ENCODE measurements around the gene LAMTOR2.

LAMTOR2 gene

DNA sequence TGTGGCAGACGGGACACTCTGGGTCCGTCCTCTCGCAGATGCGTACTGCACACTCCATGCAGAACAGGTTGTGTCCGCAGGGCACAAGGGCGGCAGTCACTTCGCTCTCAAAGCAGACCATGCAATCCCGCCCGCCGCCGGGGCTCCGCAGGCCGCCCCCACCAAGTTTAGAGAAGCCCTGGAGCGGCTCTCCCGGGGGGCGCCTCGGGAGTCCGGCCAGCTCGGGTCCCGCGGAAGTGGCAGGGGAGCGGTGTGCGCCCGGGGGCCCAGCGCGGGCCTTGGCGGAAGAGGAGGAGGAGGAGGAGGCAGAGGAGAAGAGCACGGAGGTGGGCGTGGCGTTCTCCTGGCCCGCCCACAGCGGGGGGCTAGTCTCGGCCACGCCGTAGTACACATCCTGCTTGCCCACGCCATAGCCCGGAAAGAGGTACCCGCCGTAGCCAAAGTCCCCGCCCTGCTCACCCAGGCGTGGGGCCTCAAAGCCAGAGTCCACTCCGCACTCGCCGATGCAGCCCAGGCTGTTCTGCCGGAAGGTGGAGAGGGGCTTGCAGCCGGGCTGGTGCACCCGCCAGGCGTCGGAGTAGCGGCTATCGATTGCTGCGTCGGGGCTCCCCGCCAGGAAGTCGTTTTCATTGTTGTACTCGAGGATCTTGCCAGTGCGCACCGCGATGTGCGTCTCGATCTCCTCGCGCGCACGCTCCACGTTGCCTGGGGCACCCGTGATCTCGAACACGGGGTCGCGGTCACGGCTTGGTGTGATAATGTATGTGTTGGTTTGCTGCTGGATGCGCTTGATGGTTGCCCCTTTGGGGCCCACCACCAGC, 22.2 kb downstream of the LAMTOR2 start:
- no peak for DNase-seq (ENCODE audit: low spot score)

DNA sequence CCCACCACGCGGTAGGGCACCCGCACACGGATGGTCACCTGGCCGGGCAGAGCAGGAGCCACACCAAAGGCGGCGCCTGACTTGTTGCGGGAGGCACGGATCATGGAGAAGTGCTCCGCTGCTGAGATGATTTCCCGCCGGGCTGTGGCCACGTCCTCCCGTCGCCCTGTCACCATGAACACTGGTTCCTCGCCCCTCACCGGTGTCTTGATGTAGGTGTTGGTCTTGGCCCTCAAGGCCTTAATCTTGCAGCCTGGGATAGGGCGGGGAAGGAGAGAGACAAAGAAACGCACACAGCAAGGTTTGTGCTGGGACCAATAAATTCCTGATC, 22.8 kb downstream of the LAMTOR2 start:
- DNase-seq (ENCODE audit: low spot score): no peak

DNA sequence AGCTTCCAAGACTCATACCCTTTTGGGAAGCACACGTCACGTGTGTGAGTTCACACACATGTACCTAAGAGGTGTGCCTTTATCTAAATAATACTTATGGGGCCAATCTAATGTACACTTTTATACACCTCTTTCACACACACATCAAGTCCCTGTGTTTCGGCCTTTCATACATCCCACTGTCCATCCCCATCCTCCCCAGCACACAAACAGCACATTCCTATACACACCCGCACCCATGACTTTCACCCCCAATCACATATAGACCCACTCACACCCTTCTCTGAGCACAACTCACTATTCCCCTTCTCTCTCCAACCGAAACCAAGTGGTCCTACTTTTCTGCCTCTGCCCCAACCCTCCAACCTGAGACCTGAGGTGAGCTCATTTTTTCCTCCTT, 24.1 kb downstream of the LAMTOR2 start:
- no peak for DNase-seq (ENCODE audit: low spot score)

DNA sequence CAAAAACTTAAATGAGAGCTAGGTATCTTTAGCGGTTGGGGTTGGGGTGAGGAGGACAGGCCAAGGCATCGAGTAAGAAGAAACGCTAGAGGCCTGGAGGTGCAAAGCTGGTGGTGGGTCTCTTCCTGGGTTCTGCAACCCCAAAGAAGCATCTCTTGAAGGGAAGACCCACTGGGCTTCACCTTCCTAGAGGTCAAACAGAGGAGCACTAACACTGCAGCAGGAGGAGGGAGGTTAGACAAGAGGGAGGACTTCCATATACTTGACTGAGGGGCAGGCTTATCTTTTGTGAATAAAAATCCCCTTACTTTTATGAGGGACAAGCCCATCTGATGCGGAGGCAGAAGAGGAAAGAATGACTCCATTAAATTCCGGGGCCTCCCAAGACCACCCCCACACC, 25.2 kb downstream of the LAMTOR2 start:
- no peak for DNase-seq (ENCODE audit: low spot score)

DNA sequence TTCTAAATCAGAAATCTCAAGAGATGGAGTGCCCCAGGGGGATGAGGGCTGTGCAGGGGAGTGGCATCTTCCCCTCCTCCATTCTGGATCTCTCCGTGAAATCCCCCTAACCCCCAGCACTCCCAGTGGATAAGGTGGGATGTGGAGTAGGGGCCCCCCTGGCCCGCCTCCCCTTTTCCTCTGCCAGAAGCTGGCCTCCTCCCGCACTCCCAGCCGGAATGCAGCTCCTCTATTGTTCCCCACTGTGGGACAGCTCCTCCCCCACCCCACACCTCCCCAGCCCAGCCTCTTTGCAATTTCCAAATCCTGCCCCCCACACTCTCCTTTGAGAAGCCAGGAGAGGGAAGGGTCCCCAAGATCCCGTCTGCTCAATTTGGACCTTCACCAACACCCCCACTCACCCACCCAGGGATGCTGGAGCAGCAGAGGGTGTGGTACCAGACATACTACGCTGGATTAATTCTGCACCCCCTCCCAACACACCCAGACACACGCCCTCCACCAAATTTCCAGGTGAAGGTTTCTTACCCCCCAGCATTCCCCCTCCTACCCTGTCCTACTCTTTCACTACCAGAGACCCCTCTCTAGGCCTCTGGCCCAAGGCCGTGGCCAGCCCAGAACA, 25.8 kb downstream of the LAMTOR2 start:
- DNase-seq (ENCODE audit: low spot score): no peak

DNA sequence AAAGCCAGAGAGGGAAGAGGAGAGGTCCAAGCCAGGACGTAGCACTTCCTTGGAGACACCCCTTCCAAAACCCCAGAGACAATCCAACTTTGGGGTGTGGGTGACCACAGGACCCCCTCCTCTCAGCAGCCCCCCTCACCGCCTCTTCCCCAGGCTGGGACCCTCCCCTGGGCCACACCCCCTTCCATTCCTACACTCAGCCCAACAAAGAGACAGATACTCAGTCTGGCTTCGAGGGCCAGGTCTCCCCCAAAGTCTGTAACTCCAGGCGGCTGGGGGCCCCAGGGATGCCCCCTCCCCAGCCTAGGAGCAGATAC, 26.2 kb downstream of the LAMTOR2 start:
- DNase-seq (ENCODE audit: low spot score): no peak

DNA sequence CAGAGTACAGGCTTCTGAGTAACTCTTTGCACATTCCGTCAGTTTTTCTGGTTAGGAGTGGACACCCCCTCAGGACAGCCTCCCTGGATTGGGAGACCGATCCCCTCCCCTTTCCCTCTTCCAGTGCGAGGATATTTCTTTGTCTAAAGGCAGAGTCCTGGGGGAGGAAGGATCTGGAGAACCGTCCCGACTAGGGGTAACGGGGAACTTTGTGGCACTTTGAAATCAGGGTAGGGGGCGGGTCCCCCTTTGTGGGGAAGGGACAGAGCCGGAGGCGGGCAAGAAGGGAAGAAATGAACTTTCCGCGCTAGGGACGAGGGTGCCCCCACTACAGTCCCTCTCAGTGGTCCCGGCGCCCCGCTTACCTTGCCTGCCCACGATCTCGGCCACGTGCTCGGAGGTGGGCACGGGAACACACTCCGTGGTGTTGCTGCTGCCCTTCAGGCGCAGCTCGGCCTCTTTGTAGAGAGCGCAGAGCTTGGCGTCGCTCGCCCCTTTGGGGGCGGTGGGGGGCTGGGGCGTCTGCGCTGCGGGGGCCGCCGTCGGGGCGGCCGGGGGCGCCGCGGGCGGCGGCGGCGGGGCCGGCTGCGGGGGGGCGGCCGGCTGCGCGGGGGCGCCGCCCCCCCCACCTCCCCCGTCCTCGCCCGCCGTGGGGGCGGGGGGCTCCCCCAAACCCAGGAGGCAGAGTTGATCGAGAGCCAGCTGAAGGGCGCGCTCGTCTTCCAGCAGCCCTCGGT, 26.8 kb downstream of the LAMTOR2 start:
- no peak for DNase-seq (ENCODE audit: low spot score)

DNA sequence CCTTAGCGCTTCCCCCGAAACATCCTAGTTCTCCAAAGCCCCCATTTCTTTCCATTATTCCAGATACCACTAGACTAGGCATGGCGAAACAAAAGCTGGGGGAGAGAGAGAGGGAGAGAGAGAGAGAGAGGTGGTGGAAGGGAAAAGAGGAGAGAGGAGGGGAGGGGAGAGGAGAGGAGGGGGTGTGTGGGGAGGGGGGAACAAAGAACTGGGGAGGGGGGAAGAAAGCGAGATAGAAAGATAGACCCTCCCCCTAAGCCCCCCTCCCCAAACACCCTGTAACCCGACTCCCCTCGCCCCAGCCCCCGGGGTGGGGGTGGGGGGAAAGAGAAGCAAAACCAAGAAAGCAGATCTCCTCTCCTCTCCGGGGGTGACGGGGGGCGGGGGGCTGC, 27.3 kb downstream of the LAMTOR2 start:
- DNase-seq (ENCODE audit: low spot score): no peak

DNA sequence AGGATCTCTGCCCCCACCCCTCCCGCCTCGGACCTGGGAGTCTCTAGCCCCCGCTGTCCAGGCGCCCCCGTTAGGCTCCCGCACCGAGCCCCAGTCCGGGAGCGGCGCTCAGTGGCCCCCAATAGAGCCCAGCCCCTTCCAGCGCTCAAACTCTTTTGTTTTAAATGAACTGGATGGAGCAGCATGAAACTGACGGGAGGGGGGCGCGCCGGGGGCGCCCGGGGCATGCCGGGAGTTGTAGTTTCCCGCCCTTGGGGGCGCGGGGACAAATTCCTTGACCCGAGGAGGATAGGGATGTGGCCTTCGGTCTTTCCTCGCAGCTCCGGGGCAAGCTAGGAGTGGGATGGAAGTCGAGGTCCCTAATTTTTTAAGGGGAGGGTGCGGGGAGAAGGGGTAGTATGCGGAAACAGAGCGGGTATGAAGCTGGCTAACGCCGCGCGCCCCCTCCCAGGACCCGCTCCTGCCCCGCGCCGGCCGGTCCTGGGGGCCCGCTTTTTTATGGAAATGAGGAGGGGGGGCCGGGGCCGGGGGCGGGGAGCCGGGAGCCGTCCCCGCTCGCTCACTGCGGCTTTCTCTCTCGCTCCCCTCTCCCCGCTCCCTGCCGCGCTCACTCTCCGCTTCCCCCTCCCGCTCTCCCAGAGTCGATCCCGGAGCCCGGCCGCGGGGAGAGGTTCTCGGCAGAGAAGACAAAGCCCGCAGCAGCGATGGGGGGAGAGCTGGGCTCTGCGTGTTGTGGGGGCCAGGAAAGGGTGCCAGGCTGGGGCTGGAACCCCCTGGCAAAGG, 27.9 kb downstream of the LAMTOR2 start, which contains the start of gene MEX3A:
TSS of gene MEX3A (minus strand) at position 157 of the 783 bp plus-strand sequence. CDS start 467 bp downstream, outside the sequence.
- DNase-seq (ENCODE audit: low spot score): peak; percentile 92

DNA sequence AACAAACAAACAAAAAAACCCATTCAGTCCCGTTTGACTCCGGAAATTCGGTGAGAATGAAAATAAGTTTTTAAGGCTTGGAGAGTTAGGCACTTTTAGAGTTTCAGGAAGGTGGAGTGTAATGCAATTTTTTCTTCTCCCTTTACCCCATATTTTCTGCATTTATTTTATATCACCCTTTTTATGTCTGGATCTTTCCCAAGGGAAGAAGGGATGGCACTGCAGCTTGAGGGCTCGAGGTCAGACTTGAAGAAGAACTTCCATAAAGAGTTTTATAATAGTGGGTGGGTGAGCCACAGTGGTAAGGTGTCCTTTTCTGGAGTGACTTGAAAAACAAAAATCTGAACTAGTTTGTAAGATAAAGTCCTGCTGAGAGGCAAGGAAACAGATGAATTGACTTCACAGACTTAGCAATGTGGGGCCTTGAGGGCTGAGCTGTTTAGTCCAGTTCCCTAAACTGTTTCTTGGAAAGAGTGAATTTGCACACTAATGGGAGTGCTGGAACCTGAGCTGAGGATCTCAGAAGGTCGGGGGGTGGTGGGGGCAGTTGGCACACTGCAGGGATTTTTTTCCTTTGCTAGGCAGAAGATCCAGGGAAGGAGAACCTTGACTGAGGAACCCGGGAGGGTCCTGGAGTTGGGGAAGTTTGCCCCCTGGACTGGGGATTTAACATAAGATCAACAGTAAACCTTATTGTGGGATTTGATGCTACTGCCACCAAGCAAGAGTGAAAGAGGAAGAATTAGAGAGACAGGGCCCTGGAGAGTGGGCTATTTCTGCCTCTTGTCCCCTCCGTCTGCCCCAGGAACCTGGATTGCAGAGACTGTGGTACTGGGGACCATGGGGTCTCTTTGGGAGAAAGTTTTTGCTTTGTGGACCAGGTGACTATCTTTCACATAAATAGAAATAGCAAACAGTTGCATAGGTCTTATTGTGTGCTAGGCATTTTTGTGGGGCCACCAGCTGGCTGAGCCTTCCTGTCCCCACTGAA, 29.5 kb downstream of the LAMTOR2 start:
- no peak for DNase-seq (ENCODE audit: low spot score)

DNA sequence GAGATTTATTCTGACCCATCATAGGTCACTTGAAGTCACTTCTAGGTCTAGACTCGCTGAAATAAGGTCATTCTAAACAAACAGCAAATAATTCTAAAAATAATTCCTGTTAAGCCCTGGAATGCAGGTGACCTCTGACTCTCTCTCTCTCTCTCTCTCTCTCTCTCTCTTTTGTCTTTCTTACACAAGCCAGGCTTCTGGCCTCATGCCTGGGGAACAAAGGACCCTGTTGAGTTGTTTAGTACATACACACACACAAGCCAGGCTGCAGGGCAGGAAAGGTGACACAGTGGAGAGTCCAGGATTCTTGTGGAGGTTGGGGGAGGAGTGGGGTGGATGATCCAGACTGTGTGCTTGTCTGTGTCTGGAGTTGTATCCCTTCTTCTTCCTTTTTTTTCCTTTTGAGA, 31.7 kb downstream of the LAMTOR2 start:
- DNase-seq (ENCODE audit: low spot score): no peak

DNA sequence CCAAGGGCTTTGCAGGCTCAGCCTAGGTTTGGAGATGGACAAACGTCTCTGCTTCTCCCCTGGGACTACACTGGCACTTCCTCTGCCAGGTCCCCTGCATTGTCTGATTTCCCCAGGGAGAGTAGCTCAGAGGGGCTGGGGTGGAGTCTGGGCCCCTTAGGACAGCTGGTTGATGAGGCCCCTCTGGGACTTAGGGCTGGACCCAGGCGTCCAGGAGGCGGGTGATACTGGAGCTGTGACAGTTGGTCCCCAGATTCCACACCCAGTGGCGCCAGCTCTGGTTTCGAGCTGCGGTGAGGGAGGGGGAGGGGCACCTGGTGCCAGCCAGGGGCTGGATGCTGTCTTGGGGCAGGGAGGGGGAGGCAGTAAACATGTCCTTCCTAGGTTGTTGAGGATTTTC, 35.1 kb downstream of the LAMTOR2 start:
- DNase-seq (ENCODE audit: low spot score): no peak

DNA sequence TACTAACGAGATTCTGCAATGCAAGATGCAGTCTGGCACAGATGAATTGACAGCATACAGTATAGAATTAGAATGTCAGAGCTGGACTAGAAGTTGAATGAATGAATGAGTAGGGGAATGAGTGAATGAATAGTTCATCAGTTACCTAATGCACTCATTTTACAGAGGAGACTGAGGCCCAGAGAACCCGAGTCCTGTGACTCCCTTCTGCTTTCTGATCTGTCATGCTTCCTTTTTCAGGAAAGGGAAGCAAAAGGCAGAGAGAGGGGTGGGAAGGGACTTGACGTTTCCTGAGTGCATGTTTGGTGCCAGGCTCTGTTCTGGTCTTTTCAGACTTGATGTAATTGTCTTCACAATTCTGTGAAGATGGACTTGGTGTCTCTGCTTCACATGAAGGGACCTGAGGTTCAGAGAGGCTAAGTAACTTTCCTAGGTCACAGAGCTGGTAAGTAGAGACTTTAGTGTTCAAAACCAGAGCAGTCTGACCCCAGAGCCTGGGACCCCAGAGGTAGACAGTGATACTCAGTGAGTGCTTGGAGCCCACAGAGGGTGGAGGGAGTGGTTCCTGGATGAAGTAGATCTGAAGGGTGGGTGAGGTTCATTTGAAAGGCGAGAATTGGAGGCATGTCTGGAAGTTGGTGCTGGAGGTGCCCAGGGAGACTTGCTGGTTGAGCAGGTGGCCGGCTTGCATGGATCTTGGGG, 35.7 kb downstream of the LAMTOR2 start:
- DNase-seq (ENCODE audit: low spot score): no peak

DNA sequence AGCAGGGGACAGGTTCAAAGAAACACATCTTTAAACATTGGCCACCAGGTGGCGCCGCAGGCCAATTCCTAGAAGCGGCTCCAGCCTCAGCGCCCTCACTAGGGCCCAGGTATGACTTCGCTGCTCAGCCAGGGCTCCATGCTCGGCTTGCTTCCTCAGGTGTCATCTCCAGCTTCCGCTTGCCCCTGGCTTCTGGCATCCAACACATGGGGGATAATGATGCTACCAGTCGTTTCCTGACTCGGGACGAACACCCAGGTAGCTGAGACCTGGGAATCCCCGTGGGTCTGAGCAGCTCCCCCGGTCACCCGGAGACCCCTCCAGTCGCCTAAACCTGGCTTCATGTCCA, 36.2 kb downstream of the LAMTOR2 start:
- peak; percentile 83 for DNase-seq (ENCODE audit: low spot score)

DNA sequence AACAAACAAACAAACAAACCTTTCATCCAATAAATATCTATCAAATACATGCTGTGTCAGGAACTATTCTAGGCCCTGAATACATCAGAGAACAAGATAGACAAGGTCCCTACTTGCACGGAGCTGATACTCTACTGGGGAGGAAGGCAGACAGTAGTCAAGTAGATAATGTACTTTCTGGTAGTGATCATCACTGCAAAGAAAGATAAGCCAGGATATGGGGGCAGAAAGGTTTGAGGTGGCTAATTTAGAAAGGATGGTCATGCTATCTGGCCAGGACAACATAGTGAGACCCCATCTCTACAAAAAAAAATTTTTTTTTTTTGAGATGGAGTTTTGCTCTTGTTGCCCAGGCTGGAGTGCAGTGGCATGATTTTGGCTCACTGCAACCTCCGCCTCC, 37.0 kb downstream of the LAMTOR2 start:
- DNase-seq (ENCODE audit: low spot score): no peak

DNA sequence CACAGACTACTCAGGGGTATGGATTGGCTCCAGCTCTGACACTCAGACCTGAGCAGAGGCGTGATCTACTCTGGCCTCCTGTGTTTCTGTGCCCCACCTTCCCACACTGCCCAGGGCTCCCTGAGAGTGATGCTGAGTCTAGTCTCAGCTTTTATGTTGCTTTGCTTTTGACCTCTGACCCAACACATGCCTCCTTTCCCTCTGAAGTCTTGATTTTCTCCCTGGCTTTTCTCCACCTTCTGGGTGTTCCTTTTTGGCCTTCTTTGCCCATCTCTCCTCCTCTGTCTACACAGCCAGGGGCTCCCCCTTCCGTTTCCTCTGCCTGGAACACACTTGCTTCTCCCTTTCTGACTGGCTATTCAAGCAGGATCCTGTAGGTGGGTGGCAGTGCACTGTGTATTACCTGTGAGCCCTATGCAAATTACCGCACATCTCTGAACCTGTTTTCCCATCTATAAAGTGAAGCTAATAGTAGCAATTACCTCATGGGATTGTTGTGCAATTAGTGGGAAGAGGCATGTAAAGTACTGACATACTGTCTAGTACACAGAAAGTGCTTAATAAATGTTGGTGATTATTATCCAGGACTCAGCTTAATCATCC, 41.4 kb downstream of the LAMTOR2 start:
- no peak for DNase-seq (ENCODE audit: low spot score)

DNA sequence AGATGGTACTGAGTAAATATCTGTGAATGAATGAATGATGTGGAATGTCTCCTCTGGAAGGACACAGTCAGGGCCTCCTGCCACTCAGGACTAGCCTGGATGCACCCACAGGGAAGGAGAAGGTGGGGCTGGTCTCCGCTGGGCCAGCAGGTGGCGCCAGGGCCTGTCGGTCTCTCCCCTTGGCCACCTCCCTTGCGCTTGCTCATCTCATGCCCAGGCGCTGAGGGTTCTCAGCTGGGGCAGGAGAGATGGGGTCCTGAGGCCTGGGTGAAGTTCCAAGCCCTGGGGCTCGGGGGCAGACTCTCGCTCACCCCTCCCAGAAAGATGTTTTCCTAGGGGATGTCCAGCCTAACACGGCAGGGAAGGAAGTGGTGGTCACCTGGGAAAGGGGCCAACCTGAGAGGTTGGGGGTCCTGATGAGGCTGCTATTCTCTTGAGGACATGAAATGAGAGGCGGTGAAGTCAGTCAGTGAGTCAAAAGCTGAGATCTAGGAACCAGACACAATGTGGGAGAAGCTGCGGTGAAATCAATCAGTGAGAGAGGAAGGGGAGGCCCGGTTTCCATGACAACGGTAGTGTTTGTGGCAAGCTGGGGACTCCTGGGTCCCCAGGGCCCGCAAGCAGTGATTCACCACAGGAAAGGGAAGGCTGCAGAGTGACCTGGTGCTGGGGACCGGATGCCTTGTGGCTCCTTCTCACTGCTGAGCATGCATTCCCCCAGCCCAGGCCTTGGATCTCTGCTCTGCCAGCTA, 42.2 kb downstream of the LAMTOR2 start:
- DNase-seq (ENCODE audit: low spot score): peak; percentile 93

DNA sequence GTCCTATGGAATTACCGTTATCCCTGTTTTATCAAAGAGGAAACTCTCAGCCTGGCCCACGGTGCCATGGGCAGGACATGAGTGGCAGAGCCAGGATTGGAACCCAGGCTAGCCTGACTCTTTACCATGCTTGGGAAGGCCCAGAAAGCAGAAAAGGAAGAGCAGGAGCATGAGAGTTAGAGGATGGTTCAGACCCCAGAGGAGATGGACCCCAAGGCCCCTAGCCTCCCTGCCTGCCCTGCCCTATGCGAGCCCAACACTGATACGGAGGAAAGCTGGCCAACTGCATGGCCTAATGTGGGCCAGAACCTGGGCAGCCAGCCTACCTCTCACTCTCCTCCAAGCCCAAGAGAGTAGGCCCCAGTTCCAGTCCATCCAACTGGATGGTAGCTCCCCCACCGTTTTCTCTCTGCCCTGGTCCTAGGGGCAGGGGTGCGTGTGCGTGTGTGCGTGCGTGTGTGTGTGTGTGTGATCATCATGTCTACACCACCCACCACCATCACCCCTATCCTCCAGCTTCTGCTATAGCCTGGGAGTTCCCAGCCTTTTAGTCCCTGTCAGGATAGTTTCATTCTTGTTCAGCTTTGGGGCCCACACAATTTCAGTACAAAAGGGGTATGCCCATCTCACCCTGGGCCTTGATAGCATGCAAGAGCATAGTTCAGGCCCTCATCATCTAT, 43.1 kb downstream of the LAMTOR2 start:
- DNase-seq (ENCODE audit: low spot score): no peak

DNA sequence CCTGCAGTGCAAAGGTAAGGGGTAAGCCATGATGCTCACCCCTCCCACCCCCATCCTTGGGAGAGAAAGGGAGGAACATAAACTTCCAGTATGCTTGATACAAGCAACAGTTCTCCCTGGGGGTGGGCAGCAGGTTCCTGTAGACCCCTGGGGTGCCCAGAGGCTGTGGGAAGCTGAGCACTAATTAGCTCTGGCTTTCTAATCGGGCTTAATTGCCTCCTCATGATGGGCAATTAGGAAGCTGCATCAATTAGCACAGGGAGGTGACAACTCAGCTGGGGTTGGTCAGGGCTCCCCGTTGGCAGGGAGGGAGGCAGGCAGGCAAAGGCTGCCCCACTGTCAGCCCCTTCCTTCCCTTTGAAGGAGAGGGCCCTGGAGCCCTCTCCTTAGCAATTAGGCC, 44.2 kb downstream of the LAMTOR2 start:
- no peak for DNase-seq (ENCODE audit: low spot score)
